OCI-LY7 (cell line): ENCODE measurements around the gene GSTO1. TPM values are rescaled to one million over a fixed set of nuclear protein-coding genes. Genes with fewer than 3 reads are reported as not detected.

Source experiments
- BruUV-seq: library from RNA; stranded (reverse); fragments of 400-500 nt; replicated peaks from 2 replicates; lab custom pipeline; 2021; lab: Mats Ljungman, UMichigan
- CTCF ChIA-PET: fragments of 300-600 bp; sonication (Branson Sonifier 250); formaldehyde crosslinking; loops from one replicate; lab custom pipeline; 2022; ENCODE audit warnings: antibody characterized with exemption; ENCODE audit not compliant: unreplicated experiment; lab: Charles Lee
- POLR2A ChIA-PET: fragments of 300-600 bp; sonication (Branson Sonifier 250); formaldehyde crosslinking; loops from one replicate; lab custom pipeline; 2022; ENCODE audit warnings: antibody characterized with exemption; lab: Charles Lee
- DNase-seq: peaks from one replicate; pipeline ENCODE4 v3.0.0-alpha.2; 2015; ENCODE audit warnings: low spot score
- H2AFZ ChIP-seq: fragments of 200-600 bp; sonication (generic), shearing (Covaris generic); 2 replicates; pipeline ENCODE4 v1.6.1; 2014; ENCODE audit warnings: mild to moderate bottlenecking, antibody characterized with exemption, low read length, moderate library complexity
- H3K27ac ChIP-seq: fragments of 200-600 bp; sonication (generic); 2 replicates; pipeline ENCODE4 v1.5.1; 2014; ENCODE audit warnings: mixed run types, low read depth, mild to moderate bottlenecking, moderate library complexity, low read length, inconsistent platforms; ENCODE audit not compliant: poor library complexity, severe bottlenecking
- H3K36me3 ChIP-seq: fragments of 200-600 bp; sonication (generic); 2 replicates; pipeline ENCODE4 v1.6.1; 2014; ENCODE audit warnings: mild to moderate bottlenecking, antibody characterized with exemption, low read length, moderate library complexity, mixed read lengths; ENCODE audit not compliant: insufficient read depth
- H3K4me1 ChIP-seq: fragments of 200-600 bp; sonication (generic); 2 replicates; pipeline ENCODE4 v1.5.1; 2014; ENCODE audit warnings: mild to moderate bottlenecking, low read length; ENCODE audit not compliant: insufficient read depth, poor library complexity, severe bottlenecking
- H3K4me2 ChIP-seq: fragments of 200-600 bp; sonication (generic); 2 replicates; pipeline ENCODE4 v1.6.1; 2014; ENCODE audit warnings: mild to moderate bottlenecking, low read length
- H3K4me3 ChIP-seq: fragments of 200-600 bp; sonication (generic); 2 replicates; pipeline ENCODE4 v1.5.1; 2014; ENCODE audit warnings: mild to moderate bottlenecking, low read depth, low read length; ENCODE audit not compliant: poor library complexity, severe bottlenecking
- H3K79me2 ChIP-seq: fragments of 200-600 bp; sonication (generic); 2 replicates; pipeline ENCODE4 v1.6.1; 2016; ENCODE audit warnings: low read depth, mild to moderate bottlenecking, low read length, moderate library complexity, mixed read lengths; ENCODE audit not compliant: insufficient read depth
- H3K9me2 ChIP-seq: fragments of 200-600 bp; sonication (generic); 2 replicates; pipeline ENCODE4 v1.6.1; 2016; ENCODE audit warnings: mild to moderate bottlenecking, low read length, mixed read lengths; ENCODE audit not compliant: insufficient read depth
- H3K9me3 ChIP-seq: fragments of 200-600 bp; sonication (generic); 2 replicates; pipeline ENCODE4 v1.6.1; 2014; ENCODE audit warnings: mild to moderate bottlenecking, mixed run types, low read length, mixed read lengths
- H4K20me1 ChIP-seq: fragments of 200-600 bp; sonication (generic); 2 replicates; pipeline ENCODE4 v1.6.1; 2014; ENCODE audit warnings: mild to moderate bottlenecking, antibody characterized with exemption, low read length, moderate library complexity, mixed read lengths; ENCODE audit not compliant: insufficient read depth
- CTCF ChIP-seq: fragments of 200-600 bp; sonication (generic); conservative IDR thresholded peaks from 2 replicates; pipeline ENCODE4 v1.5.1; 2014; ENCODE audit warnings: mild to moderate bottlenecking, antibody characterized with exemption, low read length, moderate library complexity, mixed read lengths
- EZH2phosphoT487 ChIP-seq: fragments of 200-600 bp; sonication (generic); IDR thresholded peaks from 2 replicates; pipeline ENCODE4 v1.6.1; 2018; ENCODE audit warnings: low read depth, borderline replicate concordance, mild to moderate bottlenecking, mixed run types, antibody characterized with exemption, low read length, moderate library complexity, mixed read lengths
- intact Hi-C: fragments of 100-400 bp; cut with micrococcal nuclease; formaldehyde crosslinking; loops from one replicate; pipeline ENCODE4 v1.10.0; 2022; ENCODE audit not compliant: unreplicated experiment
- total RNA-seq, 2 experiments: library from RNA; depleted of rRNA in 1 of 2; stranded (reverse); fragments of >200 nt in 1 of 2; shearing (Covaris generic) in 1 of 2; gene quantifications; 2 replicates each; pipeline ENCODE4 v1.2.3, GENCODE V29; 2014 to 2022

The GSTO1 gene
- total RNA-seq, 2 experiments from 2014 or later = 1.7 to 27.4 TPM

DNA sequence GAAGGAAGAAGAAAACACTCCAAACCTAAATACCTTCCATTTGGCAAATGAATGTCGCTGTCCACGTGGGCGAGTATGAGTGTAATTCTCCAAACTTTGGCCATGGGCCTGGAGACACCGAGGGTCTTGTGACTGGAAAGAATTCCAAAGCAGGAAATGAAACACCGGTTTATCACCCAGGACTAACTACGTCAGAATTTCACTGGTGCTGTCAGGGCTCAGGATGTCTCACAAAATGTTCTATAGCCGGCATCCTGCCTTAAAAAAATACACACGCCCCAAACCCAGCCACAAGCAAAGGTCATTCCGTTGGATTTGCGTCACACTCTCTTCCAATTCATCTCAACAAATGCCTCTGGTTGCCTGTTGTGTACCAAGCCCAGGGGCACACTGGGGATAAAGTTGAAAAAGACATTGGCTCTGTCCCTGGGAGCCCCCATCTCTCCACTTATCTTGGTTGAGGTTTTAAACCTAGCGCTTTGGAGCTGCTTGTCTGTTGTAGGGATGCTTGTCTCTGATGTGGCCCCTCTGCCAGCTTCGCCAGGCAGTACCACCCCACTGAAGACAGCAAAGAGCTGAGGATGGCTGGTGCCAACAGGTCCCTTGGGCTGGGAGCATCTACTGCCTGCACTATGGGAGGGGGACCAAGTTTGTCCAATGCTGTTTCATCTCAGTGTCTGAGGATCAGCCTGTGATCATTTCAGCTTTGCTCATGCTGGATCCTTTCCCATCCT is 45.5 kb downstream of the GSTO1 start:
- POLR2A ChIA-PET = interaction anchor here (1.1 kb wide), 1 partner anchor 53 kb away, joined by 3 read pairs; the partner anchor contains the start of gene CFAP58
- DNase-seq = no peak
- peaks cover 18% of the 10 kb centered on the region for H3K4me1 ChIP-seq
- no peaks in the 10 kb centered on the region for H3K9me2 ChIP-seq
- H3K4me3 ChIP-seq = no peak overlapping the region
- H3K79me2 ChIP-seq = no peaks in the 10 kb centered on the region
- no peaks in the 10 kb centered on the region for H3K9me3 ChIP-seq
- no peaks in the 10 kb centered on the region for H3K36me3 ChIP-seq
- H3K27ac ChIP-seq = no peak overlapping the region
- H2AFZ ChIP-seq = peak overlapping the region; percentile 26; the same call in 1 of the 2 replicates
- CTCF ChIA-PET = interaction anchor here (0.8 to 1.1 kb wide), 2 partner anchors 8 to 26 kb away, joined by 4 read pairs; no protein-coding TSS in a partner anchor
- no TSS peak for BruUV-seq
- H4K20me1 ChIP-seq = no peaks in the 10 kb centered on the region
- TF ChIP-seq EZH2phosphoT487 (no peak), CTCF (no peak)
- intact Hi-C loops = loop anchor here (1.0 kb wide), 1 partner anchor 9 kb away; no protein-coding TSS in a partner anchor
- peak overlapping the region; percentile 25; the same call in 1 of the 2 replicates for H3K4me2 ChIP-seq

DNA sequence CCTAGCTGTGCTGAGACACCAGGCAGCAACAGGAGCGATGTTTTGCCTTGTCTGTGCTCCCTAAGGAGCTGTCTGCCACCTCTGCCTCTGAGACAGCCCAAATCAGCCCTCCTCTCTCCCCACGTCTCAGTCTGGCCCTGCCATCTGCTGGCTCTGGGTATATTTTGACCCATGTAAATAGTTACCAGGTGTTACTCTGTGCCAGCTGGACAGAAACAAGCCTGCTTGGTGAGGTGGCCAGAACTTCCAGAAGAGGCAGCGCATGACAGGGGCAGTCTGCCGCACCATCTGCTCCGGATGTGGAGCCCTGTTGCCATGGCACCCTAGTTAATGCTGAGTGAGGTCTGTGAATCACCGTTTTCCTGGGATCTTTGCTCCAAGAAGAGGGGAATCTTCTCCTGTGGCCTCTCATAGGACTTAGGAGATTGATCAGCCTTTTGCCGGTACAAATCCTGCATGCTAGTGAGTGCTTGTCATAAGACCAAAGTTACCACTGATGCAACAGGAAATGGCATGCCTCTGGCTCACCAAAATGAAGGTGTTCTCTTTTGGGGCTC is 46.1 kb downstream of the GSTO1 start:
- H3K36me3 ChIP-seq = no peaks in the 10 kb centered on the region

More for the DNA sequence above, 46.1 kb downstream of the GSTO1 start:
- TF ChIP-seq CTCF (no peak), EZH2phosphoT487 (no peak)
- intact Hi-C loops = loop anchor here (1.0 kb wide), 1 partner anchor 10 kb away; no protein-coding TSS in a partner anchor
- Histone ChIP-seq H3K9me3 (no peaks in the 10 kb centered on the region), H4K20me1 (no peaks in the 10 kb centered on the region), H3K9me2 (no peaks in the 10 kb centered on the region), H3K4me1 (peaks cover 18% of the 10 kb centered on the region), H3K27ac (no peak overlapping the region), H2AFZ (peak overlapping the region; percentile 26; the same call in 1 of the 2 replicates), H3K4me3 (no peak overlapping the region), H3K79me2 (no peaks in the 10 kb centered on the region), H3K4me2 (peak overlapping the region; percentile 25; the same call in 1 of the 2 replicates)
- no TSS peak for BruUV-seq
- CTCF ChIA-PET = interaction anchor here (0.8 to 1.1 kb wide), 2 partner anchors 9 to 27 kb away, joined by 4 read pairs; no protein-coding TSS in a partner anchor
- peak; percentile 58 for DNase-seq
- POLR2A ChIA-PET = interaction anchor here (0.6 kb wide), 1 partner anchor 21 kb away, joined by 3 read pairs; no protein-coding TSS in a partner anchor
